ENCODE data around the gene CR1.
"Not testable (repeated sequence)": the region's sequence is repeated elsewhere in the genome, so short reads cannot be mapped to it uniquely, and the experiment has no call there.

DNA sequence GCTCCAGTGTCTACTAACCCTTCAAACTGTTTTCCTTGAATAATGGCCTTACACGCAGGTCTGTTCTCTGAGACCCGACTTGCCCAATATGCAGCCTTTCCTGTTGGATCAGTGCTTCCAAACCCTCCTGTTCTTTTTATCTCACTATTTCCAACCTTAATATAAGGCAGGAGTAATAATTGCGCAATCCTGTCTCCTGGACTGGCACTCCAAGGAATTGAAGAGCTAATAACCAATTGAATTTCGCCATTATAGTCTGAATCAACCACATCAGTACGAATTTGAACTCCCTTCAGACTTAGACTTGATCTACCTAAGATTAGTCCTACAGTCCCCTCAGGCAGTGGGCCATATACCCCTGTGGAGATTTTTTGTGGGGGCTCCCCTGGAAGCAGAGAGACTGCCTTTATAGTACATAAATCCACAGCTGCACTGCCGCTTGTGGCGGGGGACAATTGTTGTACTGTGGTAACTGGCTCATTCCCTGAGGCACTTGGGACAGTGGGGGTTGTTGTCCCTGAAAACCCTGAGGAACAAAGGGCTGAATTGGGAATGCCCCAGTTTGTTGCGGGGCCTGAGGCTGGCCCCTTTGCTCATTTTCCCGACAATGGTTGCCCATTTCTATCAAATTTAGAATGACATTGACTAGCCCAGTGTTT is 142.7 kb downstream of the CR1 start:
- TF ChIP-seq, protein P1, sequence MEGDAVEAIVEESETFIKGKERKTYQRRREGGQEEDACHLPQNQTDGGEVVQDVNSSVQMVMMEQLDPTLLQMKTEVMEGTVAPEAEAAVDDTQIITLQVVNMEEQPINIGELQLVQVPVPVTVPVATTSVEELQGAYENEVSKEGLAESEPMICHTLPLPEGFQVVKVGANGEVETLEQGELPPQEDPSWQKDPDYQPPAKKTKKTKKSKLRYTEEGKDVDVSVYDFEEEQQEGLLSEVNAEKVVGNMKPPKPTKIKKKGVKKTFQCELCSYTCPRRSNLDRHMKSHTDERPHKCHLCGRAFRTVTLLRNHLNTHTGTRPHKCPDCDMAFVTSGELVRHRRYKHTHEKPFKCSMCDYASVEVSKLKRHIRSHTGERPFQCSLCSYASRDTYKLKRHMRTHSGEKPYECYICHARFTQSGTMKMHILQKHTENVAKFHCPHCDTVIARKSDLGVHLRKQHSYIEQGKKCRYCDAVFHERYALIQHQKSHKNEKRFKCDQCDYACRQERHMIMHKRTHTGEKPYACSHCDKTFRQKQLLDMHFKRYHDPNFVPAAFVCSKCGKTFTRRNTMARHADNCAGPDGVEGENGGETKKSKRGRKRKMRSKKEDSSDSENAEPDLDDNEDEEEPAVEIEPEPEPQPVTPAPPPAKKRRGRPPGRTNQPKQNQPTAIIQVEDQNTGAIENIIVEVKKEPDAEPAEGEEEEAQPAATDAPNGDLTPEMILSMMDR (IDR thresholded peaks at IDR 0.05; ENCODE audit: insufficient read depth, low read depth, low read length) = not testable (repeated sequence)
- TF ChIP-seq EZH2 (IDR thresholded peaks at IDR 0.05; ENCODE audit: insufficient read depth, low read length) = not testable (repeated sequence)
